IMR-90 (cell line): Measurements from ENCODE around the gene EXTL2.

ENCODE experiments used
- CEBPB ChIP-seq: IDR thresholded peaks from 2 replicates; pipeline ENCODE4 v1.6.1; 2012; ENCODE audit warnings: low read depth, low read length, improper control_type of control experiment
- MXI1 ChIP-seq: IDR thresholded peaks from 2 replicates; pipeline ENCODE4 v1.6.1; 2012; ENCODE audit warnings: low read depth, mild to moderate bottlenecking, low read length, moderate library complexity, borderline replicate concordance
- POLR2A ChIP-seq: IDR thresholded peaks from 2 replicates; pipeline ENCODE4 v1.6.1; 2012; ENCODE audit warnings: mild to moderate bottlenecking, low read depth, low read length
- RAD21 ChIP-seq: IDR thresholded peaks from 2 replicates; pipeline ENCODE4 v1.6.1; 2012; ENCODE audit warnings: low read length, improper control_type of control experiment
- RCOR1 ChIP-seq: IDR thresholded peaks from 2 replicates; pipeline ENCODE4 v1.6.1; 2012; ENCODE audit warnings: mild to moderate bottlenecking, low read length, improper control_type of control experiment; ENCODE audit not compliant: insufficient replicate concordance
- RFX5 ChIP-seq: IDR thresholded peaks from 2 replicates; pipeline ENCODE4 v1.8.0; 2012; ENCODE audit warnings: low read depth, mild to moderate bottlenecking, low read length, moderate library complexity
- SMC3 ChIP-seq: fragments of 150-350 bp; IDR thresholded peaks from 2 replicates; pipeline ENCODE4 v1.6.1; 2016; ENCODE audit warnings: low read depth, mild to moderate bottlenecking, antibody characterized with exemption, low read length, moderate library complexity
- TF ChIP-seq, protein P1 (sequence below): conservative IDR thresholded peaks from 2 replicates; pipeline ENCODE4 v1.5.1; 2012; ENCODE audit warnings: mild to moderate bottlenecking, low read depth, low read length, improper control_type of control experiment
- TF ChIP-seq, protein P2 (sequence below): fragments of 150-350 bp; IDR thresholded peaks from 2 replicates; pipeline ENCODE4 v1.6.1; 2017; ENCODE audit warnings: mild to moderate bottlenecking, antibody characterized with exemption, low read length, low read depth

DNA sequence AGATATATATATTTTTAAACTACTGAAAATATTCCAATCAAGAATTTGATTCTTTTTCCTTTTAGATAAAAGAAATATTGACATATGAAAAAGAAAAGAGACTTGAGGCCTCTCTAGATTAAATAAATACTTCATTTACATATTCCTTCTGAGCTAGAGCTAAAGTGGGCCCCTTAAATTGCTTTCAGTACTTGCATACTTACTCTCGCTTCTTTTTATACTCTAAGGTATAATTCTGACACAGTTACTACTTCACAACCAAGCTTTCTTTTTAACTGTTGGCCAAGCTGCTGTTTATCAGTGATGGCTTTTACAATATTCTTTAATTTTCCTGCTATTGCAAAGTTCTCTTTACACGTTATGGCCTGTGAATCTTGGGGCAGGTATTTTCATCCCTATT lies 24.6 kb downstream of the EXTL2 start:
- TF ChIP-seq, protein P1, sequence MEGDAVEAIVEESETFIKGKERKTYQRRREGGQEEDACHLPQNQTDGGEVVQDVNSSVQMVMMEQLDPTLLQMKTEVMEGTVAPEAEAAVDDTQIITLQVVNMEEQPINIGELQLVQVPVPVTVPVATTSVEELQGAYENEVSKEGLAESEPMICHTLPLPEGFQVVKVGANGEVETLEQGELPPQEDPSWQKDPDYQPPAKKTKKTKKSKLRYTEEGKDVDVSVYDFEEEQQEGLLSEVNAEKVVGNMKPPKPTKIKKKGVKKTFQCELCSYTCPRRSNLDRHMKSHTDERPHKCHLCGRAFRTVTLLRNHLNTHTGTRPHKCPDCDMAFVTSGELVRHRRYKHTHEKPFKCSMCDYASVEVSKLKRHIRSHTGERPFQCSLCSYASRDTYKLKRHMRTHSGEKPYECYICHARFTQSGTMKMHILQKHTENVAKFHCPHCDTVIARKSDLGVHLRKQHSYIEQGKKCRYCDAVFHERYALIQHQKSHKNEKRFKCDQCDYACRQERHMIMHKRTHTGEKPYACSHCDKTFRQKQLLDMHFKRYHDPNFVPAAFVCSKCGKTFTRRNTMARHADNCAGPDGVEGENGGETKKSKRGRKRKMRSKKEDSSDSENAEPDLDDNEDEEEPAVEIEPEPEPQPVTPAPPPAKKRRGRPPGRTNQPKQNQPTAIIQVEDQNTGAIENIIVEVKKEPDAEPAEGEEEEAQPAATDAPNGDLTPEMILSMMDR = no peak
- TF ChIP-seq CEBPB (no peak), POLR2A (no peak), MXI1 (no peak), RAD21 (no peak), RFX5 (no peak), RCOR1 (no peak), SMC3 (no peak)
- TF ChIP-seq, protein P2, sequence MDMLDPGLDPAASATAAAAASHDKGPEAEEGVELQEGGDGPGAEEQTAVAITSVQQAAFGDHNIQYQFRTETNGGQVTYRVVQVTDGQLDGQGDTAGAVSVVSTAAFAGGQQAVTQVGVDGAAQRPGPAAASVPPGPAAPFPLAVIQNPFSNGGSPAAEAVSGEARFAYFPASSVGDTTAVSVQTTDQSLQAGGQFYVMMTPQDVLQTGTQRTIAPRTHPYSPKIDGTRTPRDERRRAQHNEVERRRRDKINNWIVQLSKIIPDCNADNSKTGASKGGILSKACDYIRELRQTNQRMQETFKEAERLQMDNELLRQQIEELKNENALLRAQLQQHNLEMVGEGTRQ = no peak
